CD14-positive monocyte (primary cell): ENCODE results near the gene ITGAX. TPM values are rescaled to one million over a fixed set of nuclear protein-coding genes. Genes with fewer than 3 reads are reported as not detected.

ENCODE experiments used
- DNase-seq, 3 donors: peaks; one replicate each; pipeline ENCODE4 v3.0.0-alpha.2; 2011 to 2022
- H2AFZ ChIP-seq: 2 replicates; pipeline ENCODE4 v1.6.0; 2012; ENCODE audit warnings: mild to moderate bottlenecking, low read depth, low read length, inconsistent platforms; ENCODE audit not compliant: insufficient read depth, poor library complexity, severe bottlenecking
- H3K27ac ChIP-seq, 2 donors: 1 replicate in 1 of 2; 2 replicates in 1 of 2; pipeline ENCODE4 v1.5.1; 2012 to 2013; ENCODE audit warnings: low read length in 2 of 2, control low read depth in 1 of 2, inconsistent platforms in 1 of 2, low read depth in 1 of 2, mild to moderate bottlenecking in 1 of 2
- H3K27me3 ChIP-seq, 2 donors: one replicate each; pipeline versions ENCODE4 v1.6.0 to v1.6.1; 2011 to 2013; ENCODE audit warnings: low read length in 2 of 2; ENCODE audit not compliant: control insufficient read depth in 2 of 2, insufficient read depth in 2 of 2
- H3K36me3 ChIP-seq, 2 donors: replicated peaks in 1 of 2; 1 replicate in 1 of 2; 2 replicates in 1 of 2; pipeline versions ENCODE4 v1.5.1 to v1.6.1; 2012 to 2013; ENCODE audit warnings: low read length in 2 of 2, control low read depth in 1 of 2, inconsistent platforms in 1 of 2, mild to moderate bottlenecking in 1 of 2; ENCODE audit not compliant: insufficient read depth in 2 of 2, control insufficient read depth in 1 of 2
- H3K4me1 ChIP-seq, 2 donors: 1 replicate in 1 of 2; 2 replicates in 1 of 2; pipeline versions ENCODE4 v1.5.1 to v1.6.1; 2012 to 2013; ENCODE audit warnings: low read length in 2 of 2, control low read depth in 1 of 2, inconsistent platforms in 1 of 2, mild to moderate bottlenecking in 1 of 2, moderate library complexity in 1 of 2; ENCODE audit not compliant: insufficient read depth in 2 of 2, control insufficient read depth in 1 of 2
- H3K4me2 ChIP-seq: replicated peaks from 2 replicates; pipeline ENCODE3; 2012; ENCODE audit warnings: low read length, moderate library complexity, mild to moderate bottlenecking; ENCODE audit not compliant: poor library complexity, severe bottlenecking; ENCODE audit errors: extremely low read depth
- H3K4me3 ChIP-seq, 3 experiments: fragments of 200-600 bp in 1 of 3; sonication (generic) in 1 of 3; replicated peaks in 1 of 3; 1 replicate in 2 of 3; 2 replicates in 1 of 3; pipeline ENCODE4 v1.5.1; 2011 to 2013; ENCODE audit warnings: low read length in 3 of 3, mild to moderate bottlenecking in 3 of 3, control low read depth in 2 of 3, low read depth in 2 of 3, inconsistent platforms in 1 of 3, moderate library complexity in 1 of 3
- H3K79me2 ChIP-seq: 2 replicates; pipeline ENCODE4 v1.6.0; 2012; ENCODE audit warnings: mild to moderate bottlenecking, control low read depth, inconsistent platforms, low read length, moderate library complexity; ENCODE audit not compliant: insufficient read depth
- H3K9ac ChIP-seq: 2 replicates; pipeline ENCODE4 v1.6.0; 2017; ENCODE audit warnings: low read length, mild to moderate bottlenecking; ENCODE audit not compliant: insufficient read depth, poor library complexity, severe bottlenecking
- H3K9me3 ChIP-seq, 2 donors: replicated peaks in 1 of 2; 1 replicate in 1 of 2; 2 replicates in 1 of 2; pipeline versions ENCODE4 v1.5.1 to v1.6.1; 2012 to 2013; ENCODE audit warnings: low read length in 2 of 2, control low read depth in 1 of 2; ENCODE audit not compliant: control insufficient read depth in 1 of 2, insufficient read depth in 1 of 2
- H4K20me1 ChIP-seq: 2 replicates; pipeline ENCODE4 v1.6.0; 2012; ENCODE audit warnings: mild to moderate bottlenecking, low read length, control low read depth, moderate library complexity; ENCODE audit not compliant: insufficient read depth
- H3K27ac Mint-ChIP-seq, 7 donors: one replicate each; pipeline ENCODE4 v1.8.0; 2020; ENCODE audit warnings: mild to moderate bottlenecking in 7 of 7, mixed read lengths in 7 of 7, moderate library complexity in 6 of 7, inconsistent platforms in 2 of 7
- H3K27me3 Mint-ChIP-seq, 3 donors: one replicate each; pipeline ENCODE4 v1.8.0; 2021 to 2022; ENCODE audit warnings: low read depth in 3 of 3, mild to moderate bottlenecking in 3 of 3, mixed read lengths in 3 of 3, moderate library complexity in 3 of 3, inconsistent platforms in 1 of 3
- H3K36me3 Mint-ChIP-seq, 2 donors: one replicate each; pipeline ENCODE4 v1.8.0; 2020; ENCODE audit warnings: mixed read lengths in 2 of 2, inconsistent platforms in 1 of 2, mild to moderate bottlenecking in 1 of 2
- H3K4me1 Mint-ChIP-seq: one replicate; pipeline ENCODE4 v1.8.0; 2020; ENCODE audit warnings: mild to moderate bottlenecking, mixed read lengths
- H3K4me3 Mint-ChIP-seq, 2 donors: one replicate each; pipeline ENCODE4 v1.8.0; 2020; ENCODE audit warnings: mild to moderate bottlenecking in 2 of 2, mixed read lengths in 2 of 2, moderate library complexity in 1 of 2
- H3K9me3 Mint-ChIP-seq, 7 donors: one replicate each; pipeline ENCODE4 v1.8.0; 2020 to 2022; ENCODE audit warnings: mixed read lengths in 7 of 7, mild to moderate bottlenecking in 6 of 7, moderate library complexity in 6 of 7, inconsistent platforms in 2 of 7
- WGBS: methylation state at CpG from one replicate; pipeline ENCODE4 v1.1.5; 2013; ENCODE audit warnings: missing lambda C conversion rate; ENCODE audit not compliant: insufficient coverage; 5-methylcytosine and 5-hydroxymethylcytosine counted together
- intact Hi-C, 2 donors: fragments of 100-400 bp; cut with micrococcal nuclease; formaldehyde crosslinking; loops; one replicate each; pipeline versions ENCODE4 v1.15.0 to v1.15.1; 2023
- polyA plus RNA-seq, 3 donors: library from polyadenylated mRNA; depleted of rRNA in 1 of 3; unstranded in 2 of 3; stranded (reverse) in 1 of 3; fragments of 300-500 nt in 2 of 3; fragments of >200 nt in 1 of 3; fragmentation: Illumina TruSeq in 2 of 3; gene quantifications; 1 replicate in 2 of 3; 2 replicates in 1 of 3; pipeline ENCODE4 v1.2.3, GENCODE V29; 2012 to 2021
- TF ChIP-seq, protein P1 (sequence below): fragments of 200-600 bp; IDR thresholded peaks from one replicate; pipeline ENCODE4 v1.8.0; 2022; ENCODE audit warnings: antibody characterized with exemption, mild to moderate bottlenecking

The ITGAX gene
- polyA plus RNA-seq, 3 donors = 40.7 to 710 (median 71.3) TPM

DNA sequence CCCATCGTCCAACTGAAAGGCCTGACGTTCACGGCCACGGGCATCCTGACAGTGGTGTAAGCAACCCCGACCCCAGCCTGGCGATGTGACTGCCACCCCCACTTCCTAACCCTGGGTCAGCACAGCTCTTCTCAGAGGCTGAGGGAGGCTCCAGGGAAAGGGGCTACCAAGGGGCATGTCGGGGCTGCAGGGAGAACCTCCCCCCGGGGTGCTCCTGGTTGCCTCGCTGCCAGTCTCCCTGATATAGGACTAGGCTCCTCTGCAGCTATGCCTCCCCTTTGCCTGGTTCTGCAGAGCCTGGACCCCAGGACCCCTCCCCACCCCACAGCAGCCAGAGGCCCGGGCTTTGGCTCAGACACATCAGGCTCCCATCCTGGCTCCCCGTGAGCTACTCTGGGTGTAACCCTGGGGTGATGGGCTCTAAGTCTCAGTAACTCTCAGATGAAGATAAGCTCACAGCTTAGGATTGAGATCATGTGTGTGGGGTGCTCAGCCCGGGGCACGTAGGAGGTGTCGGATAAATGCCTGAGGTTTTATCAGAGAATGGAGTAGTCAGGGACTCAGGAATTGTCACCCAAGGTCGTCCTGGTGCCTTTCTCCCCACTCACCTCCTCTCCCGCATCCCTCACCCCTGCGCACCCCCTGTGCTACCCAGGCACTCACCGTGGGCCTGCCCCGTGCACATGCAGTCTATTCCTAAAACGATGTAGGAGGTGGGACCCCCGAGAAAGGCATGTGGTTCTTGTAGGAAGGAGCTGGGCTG is 48.8 kb downstream of the ITGAX start:
- H2AFZ ChIP-seq = peak overlapping the region; percentile 50

DNA sequence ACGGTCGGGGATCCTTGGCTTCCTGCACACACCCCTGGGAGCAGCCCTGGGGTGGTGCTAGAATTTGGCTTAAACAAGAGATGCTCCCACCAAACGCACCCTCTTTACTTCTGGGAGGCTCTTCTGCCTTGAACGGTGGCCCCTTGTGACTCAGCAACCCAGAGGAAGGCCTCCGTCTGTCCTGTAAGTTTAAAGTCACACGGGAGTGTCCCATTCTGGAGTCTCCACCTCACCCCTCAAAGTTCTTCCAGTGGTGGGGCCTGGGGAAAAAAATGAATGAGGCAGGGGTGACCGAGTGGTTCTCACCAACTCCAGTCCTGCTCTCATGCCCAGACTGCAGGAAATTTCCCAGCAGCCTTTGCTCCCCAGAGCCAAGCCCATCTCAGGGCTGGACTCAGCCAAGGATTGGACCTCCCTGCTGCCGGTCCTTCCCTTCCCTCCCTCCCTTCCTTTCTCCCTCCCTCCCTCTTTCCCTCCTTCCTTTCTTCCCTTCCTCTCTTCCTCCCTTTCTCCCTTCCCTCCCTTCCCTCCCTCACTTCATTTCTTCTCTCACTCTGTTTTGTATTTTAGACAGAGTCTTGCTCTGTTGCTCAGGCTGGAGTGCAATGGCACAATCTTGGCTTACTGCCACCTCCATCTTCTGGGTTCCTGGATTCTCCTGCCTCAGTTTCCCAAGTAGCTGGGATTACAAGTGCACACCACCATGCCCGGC is 49.5 kb downstream of the ITGAX start:
- peaks cover 3 to 9% (median 5%) of the 10 kb centered on the region in 3 donors for H3K27me3 Mint-ChIP-seq
- H3K9me3 Mint-ChIP-seq = peaks cover 0 to 5% (median 0%) of the 10 kb centered on the region in 7 donors
- Histone ChIP-seq H3K27me3 (no peaks in the 10 kb centered on the region), H3K27ac (no peak overlapping the region), H3K4me1 (peaks cover 22 to 23% of the 10 kb centered on the region in 2 donors), H2AFZ (peak overlapping the region; percentile 50), H3K9me3 (peaks cover 0 to 4% of the 10 kb centered on the region in 2 donors), H3K79me2 (no peaks in the 10 kb centered on the region), H3K4me3 (no peak overlapping the region), H3K36me3 (no peaks in the 10 kb centered on the region), H3K9ac (no peak overlapping the region), H4K20me1 (no peaks in the 10 kb centered on the region), H3K4me2 (peak overlapping the region; percentile 22)
- H3K27ac Mint-ChIP-seq = no peak overlapping the region
- H3K4me1 Mint-ChIP-seq = peaks cover 22% of the 10 kb centered on the region
- WGBS = 72% methylated on average over 4 of the region's 9 CpGs
- TF ChIP-seq, protein P1, sequence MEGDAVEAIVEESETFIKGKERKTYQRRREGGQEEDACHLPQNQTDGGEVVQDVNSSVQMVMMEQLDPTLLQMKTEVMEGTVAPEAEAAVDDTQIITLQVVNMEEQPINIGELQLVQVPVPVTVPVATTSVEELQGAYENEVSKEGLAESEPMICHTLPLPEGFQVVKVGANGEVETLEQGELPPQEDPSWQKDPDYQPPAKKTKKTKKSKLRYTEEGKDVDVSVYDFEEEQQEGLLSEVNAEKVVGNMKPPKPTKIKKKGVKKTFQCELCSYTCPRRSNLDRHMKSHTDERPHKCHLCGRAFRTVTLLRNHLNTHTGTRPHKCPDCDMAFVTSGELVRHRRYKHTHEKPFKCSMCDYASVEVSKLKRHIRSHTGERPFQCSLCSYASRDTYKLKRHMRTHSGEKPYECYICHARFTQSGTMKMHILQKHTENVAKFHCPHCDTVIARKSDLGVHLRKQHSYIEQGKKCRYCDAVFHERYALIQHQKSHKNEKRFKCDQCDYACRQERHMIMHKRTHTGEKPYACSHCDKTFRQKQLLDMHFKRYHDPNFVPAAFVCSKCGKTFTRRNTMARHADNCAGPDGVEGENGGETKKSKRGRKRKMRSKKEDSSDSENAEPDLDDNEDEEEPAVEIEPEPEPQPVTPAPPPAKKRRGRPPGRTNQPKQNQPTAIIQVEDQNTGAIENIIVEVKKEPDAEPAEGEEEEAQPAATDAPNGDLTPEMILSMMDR = no peak
- no peak overlapping the region for H3K4me3 Mint-ChIP-seq
- no peak for DNase-seq
- intact Hi-C loops = no loop called here
- no peaks in the 10 kb centered on the region for H3K36me3 Mint-ChIP-seq

More for the DNA sequence above, 48.8 kb downstream of the ITGAX start:
- Histone ChIP-seq H3K4me2 (no peak overlapping the region), H3K4me3 (no peak overlapping the region), H3K36me3 (no peaks in the 10 kb centered on the region), H3K9ac (no peak overlapping the region), H3K79me2 (no peaks in the 10 kb centered on the region), H3K27ac (no peak overlapping the region), H3K9me3 (peaks cover 0 to 4% of the 10 kb centered on the region in 2 donors), H4K20me1 (no peaks in the 10 kb centered on the region), H3K27me3 (no peaks in the 10 kb centered on the region), H3K4me1 (peaks cover 29 to 30% of the 10 kb centered on the region in 2 donors)
- TF ChIP-seq, protein P1 = no peak
- Mint-ChIP-seq H3K27ac (no peak overlapping the region), H3K4me3 (no peak overlapping the region), H3K27me3 (peaks cover 3 to 9% (median 4%) of the 10 kb centered on the region in 3 donors), H3K4me1 (peaks cover 29% of the 10 kb centered on the region), H3K9me3 (peaks cover 0 to 7% (median 2%) of the 10 kb centered on the region in 7 donors), H3K36me3 (no peaks in the 10 kb centered on the region)
- 96% methylated on average over 14 of the region's 21 CpGs for whole genome bisulfite sequencing
- no peak for DNase-seq
- intact Hi-C loops = no loop called here
